Measurements from ENCODE around the gene RNF14. TPM values are rescaled to one million over a fixed set of nuclear protein-coding genes. Genes with fewer than 3 reads are reported as not detected.

The RNF14 gene
- total and polyA plus RNA-seq, 2 of the 8 experiments (the other 6 are each of a cell fraction or from before 2014, with no cell fraction given) = 4.7 to 20.2 TPM

GRCh38 chr5:142008813-142009212 lies 39.9 kb downstream of the RNF14 start:
- Histone ChIP-seq H3K4ac (replicated peaks; ENCODE audit: insufficient read length, low read depth, low read length) (no peak overlapping the region), H3K27ac (ENCODE audit: low read depth, low read length) (no peak overlapping the region), H2BK12ac (ENCODE audit: low read depth, low read length) (no peak overlapping the region), H3K56ac (replicated peaks; ENCODE audit: insufficient read length, low read depth, low read length) (no peak overlapping the region), H2BK20ac (ENCODE audit: low read length) (no peak overlapping the region), H3K4me2 (ENCODE audit: insufficient read depth in 1 of 2, low read depth in 2 of 2, low read length in 2 of 2) (no peak overlapping the region), H3K14ac (ENCODE audit: insufficient read length) (no peak overlapping the region), H4K91ac (replicated peaks; ENCODE audit: insufficient read length, low read length) (no peak overlapping the region), H3K79me2 (ENCODE audit: control insufficient read depth in 1 of 2, insufficient read depth in 2 of 2, low read length in 2 of 2) (no peaks in the 10 kb centered on the region), H3K9me3 (ENCODE audit: insufficient read depth in 2 of 2, low read depth in 1 of 2, low read length in 1 of 2) (no peaks in the 10 kb centered on the region), H2AFZ (ENCODE audit: low read length) (no peak overlapping the region), H2BK120ac (replicated peaks; ENCODE audit: low read depth, low read length) (no peak overlapping the region), H4K8ac (ENCODE audit: extremely low read depth, insufficient read depth, low read length) (no peak overlapping the region), H3K9ac (replicated peaks in 1 of 4; ENCODE audit: extremely low read depth in 1 of 4, low read depth in 3 of 4, low read length in 3 of 4) (no peak overlapping the region), H3K36me3 (ENCODE audit: control insufficient read depth in 2 of 4, insufficient read depth in 4 of 4, low read length in 3 of 4) (peaks cover 12 to 41% (median 18%) of the 10 kb centered on the region in 4 experiments; a peak in 7 of 8 replicates), H3K27me3 (replicated peaks in 1 of 4; ENCODE audit: control insufficient read depth in 3 of 4, extremely low read depth in 1 of 4, insufficient read depth in 3 of 4, low read length in 3 of 4) (no peaks in the 10 kb centered on the region), H3K4me3 (ENCODE audit: extremely low read depth in 1 of 4, insufficient read depth in 2 of 4, low read depth in 3 of 4, low read length in 4 of 4) (no peak overlapping the region), H3K23me2 (ENCODE audit: low read depth, low read length) (peaks cover 4% of the 10 kb centered on the region; the same call in 1 of the 2 replicates), H3K18ac (ENCODE audit: extremely low read depth, low read length) (no peak overlapping the region), H2AK5ac (ENCODE audit: low read depth, low read length) (no peak overlapping the region), H3K4me1 (replicated peaks in 1 of 4; ENCODE audit: control insufficient read depth in 3 of 4, insufficient read depth in 4 of 4, low read length in 3 of 4) (peaks cover 0 to 2% (median 2%) of the 10 kb centered on the region in 4 experiments; a peak in 4 of 7 replicates), H2BK15ac (ENCODE audit: low read length) (no peak overlapping the region), H3K23ac (ENCODE audit: insufficient read length) (no peak overlapping the region), H3K79me1 (ENCODE audit: low read depth, low read length) (no peaks in the 10 kb centered on the region), H2BK5ac (ENCODE audit: low read depth, low read length) (no peak overlapping the region), H4K5ac (ENCODE audit: insufficient read length, low read depth, low read length) (no peak overlapping the region), H4K20me1 (replicated peaks in 1 of 2; ENCODE audit: control insufficient read depth in 1 of 2, insufficient read depth in 2 of 2, low read length in 2 of 2) (no peaks in the 10 kb centered on the region)
- FAIRE-seq (no peak), DNase-seq (ENCODE audit: low read depth in 1 of 2, low spot score in 2 of 2) (no peak)
- ChIA-PET CTCF (ENCODE audit: partially characterized antibody) (interaction anchor here (0.6 to 11.4 kb wide), 8 partner anchors 9 to 1742 kb away, joined by 3 to 112 read pairs (median 4); no protein-coding TSS in a partner anchor), POLR2A (ENCODE audit: partially characterized antibody) (interaction anchor here (1.3 to 1.8 kb wide), 3 partner anchors 8 to 26 kb away, joined by 3 to 8 read pairs (median 4); no protein-coding TSS in a partner anchor)
- TF ChIP-seq, protein P1, sequence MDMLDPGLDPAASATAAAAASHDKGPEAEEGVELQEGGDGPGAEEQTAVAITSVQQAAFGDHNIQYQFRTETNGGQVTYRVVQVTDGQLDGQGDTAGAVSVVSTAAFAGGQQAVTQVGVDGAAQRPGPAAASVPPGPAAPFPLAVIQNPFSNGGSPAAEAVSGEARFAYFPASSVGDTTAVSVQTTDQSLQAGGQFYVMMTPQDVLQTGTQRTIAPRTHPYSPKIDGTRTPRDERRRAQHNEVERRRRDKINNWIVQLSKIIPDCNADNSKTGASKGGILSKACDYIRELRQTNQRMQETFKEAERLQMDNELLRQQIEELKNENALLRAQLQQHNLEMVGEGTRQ (IDR thresholded peaks at IDR 0.05; ENCODE audit: low read length) = no peak
- TF ChIP-seq CBX5 (IDR thresholded peaks at IDR 0.05; ENCODE audit: low read depth, low read length) (no peak), YY1 (IDR thresholded peaks at IDR 0.05; ENCODE audit: low read depth, low read length) (no peak), CREB1 (IDR thresholded peaks at IDR 0.05) (no peak), FOSL1 (IDR thresholded peaks at IDR 0.05; ENCODE audit: insufficient read depth, low read depth, low read length) (no peak), KDM5A (IDR thresholded peaks at IDR 0.05; ENCODE audit: low read length) (no peak), SP1 (IDR thresholded peaks at IDR 0.05; ENCODE audit: low read depth, low read length) (no peak), BRCA1 (IDR thresholded peaks at IDR 0.05; ENCODE audit: low read depth, low read length) (no peak), RXRA (IDR thresholded peaks at IDR 0.05; ENCODE audit: insufficient read depth, low read depth, low read length) (no peak), RAD21 (IDR thresholded peaks at IDR 0.05 in 1 of 2, conservative IDR thresholded peaks at IDR 0.05 in 1 of 2; ENCODE audit: low read depth in 2 of 2, low read length in 2 of 2) (no peak), JUND (IDR thresholded peaks at IDR 0.05; ENCODE audit: low read length) (no peak), ASH2L (IDR thresholded peaks at IDR 0.05; ENCODE audit: low read length) (no peak), SIRT6 (IDR thresholded peaks at IDR 0.05; ENCODE audit: low read length) (no peak)

All from H1 (cell line).